Activated T-helper 1 cell treated with anti-CD3 and anti-CD28 coated beads, Interleukin-12 subunit alpha, Interleukin-12 subunit beta, Interleukin-2, Interleukin-4 antibody, amounts not matched to agents 30 ng/mL and 10 ng/mL and 1 ng/mL, durations not matched to agents 14 hours and 24 hours and 36 hours (primary cell): Measurements from ENCODE around the gene RNF157. TPM values are rescaled to one million over a fixed set of nuclear protein-coding genes. Genes with fewer than 3 reads are reported as not detected.

Experiments
- DNase-seq: peaks from one replicate; pipeline ENCODE4 v3.0.0; 2021; ENCODE audit warnings: low spot score
- H3K27ac Mint-ChIP-seq: one replicate; pipeline ENCODE4 v1.8.0; 2021; ENCODE audit warnings: mild to moderate bottlenecking, mixed read lengths
- H3K27me3 Mint-ChIP-seq: one replicate; pipeline ENCODE4 v1.8.0; 2022; ENCODE audit warnings: mild to moderate bottlenecking, moderate library complexity, mixed read lengths; ENCODE audit not compliant: insufficient read depth
- H3K36me3 Mint-ChIP-seq: one replicate; pipeline ENCODE4 v1.8.0; 2021; ENCODE audit warnings: low read depth, mixed read lengths
- H3K4me1 Mint-ChIP-seq: one replicate; pipeline ENCODE4 v1.8.0; 2021; ENCODE audit warnings: low read depth, mixed read lengths
- H3K4me3 Mint-ChIP-seq: one replicate; pipeline ENCODE4 v1.8.0; 2021; ENCODE audit warnings: mild to moderate bottlenecking, moderate library complexity, mixed read lengths
- H3K9me3 Mint-ChIP-seq: one replicate; pipeline ENCODE4 v1.8.0; 2021; ENCODE audit warnings: mixed read lengths
- intact Hi-C: fragments of 100-400 bp; cut with micrococcal nuclease; formaldehyde crosslinking; loops from one replicate; pipeline ENCODE4 v1.15.1; 2024
- total RNA-seq: library from RNA; stranded (reverse); gene quantifications from 2 replicates; pipeline ENCODE4 v1.2.3, GENCODE V29; 2022

RNF157 gene
- total RNA-seq, 1 donor from 2014 or later: 51.7 TPM

DNA sequence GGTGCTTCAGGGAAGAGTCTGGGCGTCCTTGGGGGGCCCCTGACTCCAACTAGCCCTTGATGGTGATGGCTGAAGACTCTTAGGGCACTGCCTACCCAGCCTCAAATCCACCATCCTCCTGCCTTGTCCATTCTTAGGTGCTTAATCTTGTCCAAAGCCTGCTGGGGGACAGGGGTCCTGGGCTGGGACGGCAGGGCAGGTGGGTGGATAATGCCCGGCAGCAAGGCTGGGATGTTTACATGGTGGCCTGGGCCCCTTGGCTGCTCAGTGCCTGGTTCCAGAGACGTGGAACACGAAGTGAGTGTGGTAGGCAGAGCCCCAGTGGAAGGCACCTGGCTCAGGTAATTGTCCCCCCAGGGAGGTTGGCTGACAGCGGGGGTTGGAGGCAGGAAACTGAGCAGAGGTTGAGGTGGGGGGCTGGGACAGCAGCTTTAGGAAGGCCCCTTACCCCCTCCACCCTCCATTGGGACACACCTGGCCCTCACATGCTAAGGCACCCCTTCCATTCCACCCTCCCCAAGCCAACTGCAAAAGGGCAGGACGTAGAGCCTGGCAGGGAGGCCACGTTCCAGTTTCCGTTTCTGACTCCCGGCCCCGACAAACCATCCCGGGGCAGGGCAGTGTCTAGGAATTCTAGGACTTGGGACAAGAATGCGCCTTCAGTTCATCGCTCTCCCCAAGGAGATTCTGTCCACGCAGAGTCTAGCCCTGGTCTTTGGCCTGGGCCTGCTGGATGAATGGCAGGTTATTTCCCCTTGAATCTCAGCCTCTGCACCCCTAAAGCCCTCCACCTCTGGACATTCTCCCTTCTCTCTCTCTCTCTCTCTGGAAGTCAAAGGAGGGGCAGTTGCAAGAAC is 101.2 kb downstream of the RNF157 start:
- no peak overlapping the region for H3K27ac Mint-ChIP-seq
- H3K4me3 Mint-ChIP-seq: no peak overlapping the region
- H3K36me3 Mint-ChIP-seq: no peaks in the 10 kb centered on the region
- H3K9me3 Mint-ChIP-seq: no peaks in the 10 kb centered on the region
- DNase-seq: no peak
- H3K4me1 Mint-ChIP-seq: peaks cover 39% of the 10 kb centered on the region
- intact Hi-C loops: no loop called here
- H3K27me3 Mint-ChIP-seq: peaks cover 16% of the 10 kb centered on the region

GRCh38 chr17:76138234-76138895 is 101.9 kb downstream of the RNF157 start:
- peaks cover 37% of the 10 kb centered on the region for H3K4me1 Mint-ChIP-seq
- H3K4me3 Mint-ChIP-seq: no peak overlapping the region
- H3K27me3 Mint-ChIP-seq: peaks cover 16% of the 10 kb centered on the region
- H3K36me3 Mint-ChIP-seq: no peaks in the 10 kb centered on the region
- intact Hi-C loops: no loop called here
- no peak overlapping the region for H3K27ac Mint-ChIP-seq
- no peaks in the 10 kb centered on the region for H3K9me3 Mint-ChIP-seq
- DNase-seq: no peak

- Mint-ChIP-seq H3K9me3 (no peaks in the 10 kb centered on the region), H3K4me3 (no peak overlapping the region), H3K36me3 (no peaks in the 10 kb centered on the region), H3K27me3 (peaks cover 16% of the 10 kb centered on the region), H3K4me1 (peaks cover 31% of the 10 kb centered on the region), H3K27ac (no peak overlapping the region)
- intact Hi-C loops: no loop called here
- DNase-seq: no peak
These were observed 102.7 kb downstream of the RNF157 start for GRCh38 chr17:76137351-76138233.

DNA sequence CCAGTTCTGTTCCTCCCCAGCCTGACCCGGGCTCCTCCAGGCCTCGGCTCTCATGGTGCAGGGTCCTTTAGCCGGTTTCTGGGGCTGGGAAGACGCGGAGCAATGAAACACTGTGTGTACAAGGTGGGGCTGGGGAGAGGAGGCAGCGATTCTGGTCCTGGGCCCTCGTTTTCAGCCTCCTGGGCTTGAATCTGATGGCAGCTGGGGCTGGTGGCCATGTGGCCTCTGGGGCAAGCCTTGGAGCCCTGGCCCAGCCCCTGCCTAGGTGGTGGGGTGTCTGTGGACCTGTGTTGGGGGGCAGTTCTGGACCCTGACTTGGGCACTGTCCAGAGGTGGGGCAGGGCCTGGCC is 103.3 kb downstream of the RNF157 start:
- DNase-seq: no peak
- no peaks in the 10 kb centered on the region for H3K9me3 Mint-ChIP-seq
- H3K4me3 Mint-ChIP-seq: no peak overlapping the region

GRCh38 chr17:76136276-76137000 is 103.9 kb downstream of the RNF157 start:
- Mint-ChIP-seq H3K4me3 (no peak overlapping the region), H3K27ac (no peak overlapping the region), H3K36me3 (no peaks in the 10 kb centered on the region), H3K27me3 (peaks cover 16% of the 10 kb centered on the region), H3K9me3 (no peaks in the 10 kb centered on the region), H3K4me1 (peaks cover 21% of the 10 kb centered on the region)
- DNase-seq: no peak
- intact Hi-C loops: no loop called here

More for the DNA sequence above, 103.3 kb downstream of the RNF157 start:
- Mint-ChIP-seq H3K27me3 (peaks cover 16% of the 10 kb centered on the region), H3K4me1 (peaks cover 26% of the 10 kb centered on the region), H3K27ac (no peak overlapping the region), H3K36me3 (no peaks in the 10 kb centered on the region)
- intact Hi-C loops: no loop called here

DNA sequence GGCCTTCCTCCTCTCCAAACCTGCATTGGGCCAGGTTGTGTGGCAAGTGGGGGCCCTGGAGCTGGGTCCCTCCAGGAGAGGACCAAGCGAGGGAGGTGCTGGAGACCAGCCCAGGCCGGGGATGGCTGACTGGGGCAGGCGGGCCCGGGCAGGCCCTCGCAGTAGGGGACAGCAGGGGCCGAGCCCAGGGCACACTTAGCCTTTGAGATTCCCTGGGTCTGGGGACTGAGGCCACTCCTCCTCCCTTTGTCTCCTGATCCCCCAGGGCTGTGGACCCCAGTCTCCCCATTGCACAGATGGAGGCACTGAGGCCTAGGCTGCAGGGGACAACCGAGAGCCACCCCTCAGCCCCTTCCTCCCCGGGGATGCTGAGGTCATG is 104.5 kb downstream of the RNF157 start:
- no peak overlapping the region for H3K4me3 Mint-ChIP-seq
- intact Hi-C loops: no loop called here
- peaks cover 17% of the 10 kb centered on the region for H3K4me1 Mint-ChIP-seq
- no peak for DNase-seq
- peaks cover 18% of the 10 kb centered on the region for H3K27me3 Mint-ChIP-seq
- no peaks in the 10 kb centered on the region for H3K36me3 Mint-ChIP-seq
- no peaks in the 10 kb centered on the region for H3K9me3 Mint-ChIP-seq
- H3K27ac Mint-ChIP-seq: no peak overlapping the region

- H3K36me3 Mint-ChIP-seq: no peaks in the 10 kb centered on the region
- peaks cover 13% of the 10 kb centered on the region for H3K4me1 Mint-ChIP-seq
- DNase-seq: no peak
- H3K27me3 Mint-ChIP-seq: peaks cover 14% of the 10 kb centered on the region
- no peak overlapping the region for H3K4me3 Mint-ChIP-seq
- H3K9me3 Mint-ChIP-seq: no peaks in the 10 kb centered on the region
- intact Hi-C loops: no loop called here
- no peak overlapping the region for H3K27ac Mint-ChIP-seq
These were observed 105.1 kb downstream of the RNF157 start for GRCh38 chr17:76134911-76135809.

DNA sequence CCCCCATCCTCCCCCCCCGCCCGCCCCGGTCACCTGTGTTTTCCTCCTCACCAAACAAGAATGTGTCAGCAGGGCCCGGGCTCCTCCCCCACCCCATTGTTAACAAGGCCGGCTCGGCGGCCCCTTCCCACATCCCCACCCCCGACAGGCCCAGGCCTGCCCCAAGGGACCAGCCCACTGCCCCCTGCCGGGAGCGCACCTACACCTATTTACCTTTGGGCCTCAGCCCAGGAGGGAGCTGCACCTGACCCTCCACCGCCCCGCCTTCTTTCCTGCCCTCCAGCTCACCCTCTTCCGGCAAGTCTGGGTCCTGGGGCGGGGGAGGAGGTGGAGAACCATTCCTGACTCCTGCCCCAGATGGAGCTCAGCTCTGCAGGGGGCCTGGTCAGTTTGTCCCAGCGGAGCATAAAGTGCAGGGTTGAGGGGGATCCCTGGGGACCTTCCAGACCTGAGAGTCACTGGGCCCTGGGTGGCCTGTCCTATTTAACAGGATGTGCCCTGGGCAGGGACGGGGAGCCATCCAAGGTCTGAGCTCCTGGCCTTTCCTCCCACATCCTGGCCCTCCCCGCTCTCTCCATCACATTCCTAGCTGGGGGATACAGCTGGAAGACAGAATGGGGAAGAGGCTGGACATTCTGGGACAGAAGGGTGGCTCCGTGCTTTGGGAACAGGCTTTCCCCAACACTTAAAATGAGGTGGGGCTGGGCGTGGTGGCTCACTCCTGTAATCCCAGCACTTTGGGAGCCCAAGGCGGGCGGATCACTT is 107.5 kb downstream of the RNF157 start:
- Mint-ChIP-seq H3K27ac (no peak overlapping the region), H3K4me3 (no peak overlapping the region), H3K27me3 (peaks cover 3% of the 10 kb centered on the region), H3K4me1 (peaks cover 13% of the 10 kb centered on the region), H3K9me3 (no peaks in the 10 kb centered on the region), H3K36me3 (no peaks in the 10 kb centered on the region)
- intact Hi-C loops: no loop called here
- DNase-seq: no peak

GRCh38 chr17:76131692-76132573 is 108.4 kb downstream of the RNF157 start:
- Mint-ChIP-seq H3K9me3 (no peaks in the 10 kb centered on the region), H3K27me3 (peaks cover 3% of the 10 kb centered on the region), H3K27ac (no peak overlapping the region), H3K4me3 (no peak overlapping the region), H3K4me1 (peaks cover 18% of the 10 kb centered on the region), H3K36me3 (no peaks in the 10 kb centered on the region)
- no peak for DNase-seq
- intact Hi-C loops: no loop called here

DNA sequence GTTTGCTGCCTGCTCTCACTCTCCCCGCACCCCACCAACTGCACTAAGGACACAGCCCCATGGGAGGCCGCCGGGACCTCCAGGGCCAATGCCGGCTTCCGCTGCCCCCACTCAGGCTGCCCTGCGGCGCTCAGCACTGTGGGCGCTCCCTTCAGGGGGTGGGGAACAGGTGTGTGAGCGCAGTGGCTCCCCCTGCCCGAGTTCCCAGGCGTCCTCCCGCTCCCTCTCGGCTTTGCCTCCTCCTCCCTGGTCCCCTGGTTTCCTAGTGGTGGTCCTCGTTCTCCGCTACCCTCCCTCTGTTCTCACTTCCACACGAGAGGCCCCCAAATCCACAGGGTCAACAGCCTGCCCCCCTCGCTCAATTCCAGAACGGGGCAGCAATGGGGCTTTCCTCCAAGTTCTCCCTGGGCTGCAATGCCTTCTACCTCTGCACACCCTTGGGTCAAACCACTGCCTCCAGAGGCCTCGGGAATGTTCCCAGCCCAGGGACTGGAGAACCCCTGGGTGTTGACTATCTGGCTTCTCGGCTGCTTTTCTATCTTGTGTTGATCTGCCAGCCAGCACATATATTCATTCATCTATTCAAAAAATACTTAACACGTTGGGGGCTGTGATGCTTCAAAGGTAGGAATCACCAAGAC is 109.1 kb downstream of the RNF157 start:
- peaks cover 25% of the 10 kb centered on the region for H3K4me1 Mint-ChIP-seq
- H3K27ac Mint-ChIP-seq: no peak overlapping the region
- no peaks in the 10 kb centered on the region for H3K36me3 Mint-ChIP-seq
- no peaks in the 10 kb centered on the region for H3K9me3 Mint-ChIP-seq
- intact Hi-C loops: no loop called here
- DNase-seq: no peak
- H3K27me3 Mint-ChIP-seq: peaks cover 3% of the 10 kb centered on the region
- H3K4me3 Mint-ChIP-seq: no peak overlapping the region
